Breast epithelium (tissue), 3 donors: ENCODE results near the gene CHRM1.

Experiments used
- CTCF ChIP-seq, 3 donors: fragments of 450-650 bp; IDR thresholded peaks; one replicate each; pipeline ENCODE4 v1.5.1; 2016 to 2017; ENCODE audit warnings: antibody characterized with exemption in 3 of 3, mild to moderate bottlenecking in 3 of 3, moderate library complexity in 3 of 3
- POLR2AphosphoS5 ChIP-seq, 3 donors: sonication (generic); formaldehyde crosslinking; IDR thresholded peaks; one replicate each; pipeline ENCODE4 v1.6.1; 2017; ENCODE audit warnings: antibody characterized with exemption in 3 of 3

DNA sequence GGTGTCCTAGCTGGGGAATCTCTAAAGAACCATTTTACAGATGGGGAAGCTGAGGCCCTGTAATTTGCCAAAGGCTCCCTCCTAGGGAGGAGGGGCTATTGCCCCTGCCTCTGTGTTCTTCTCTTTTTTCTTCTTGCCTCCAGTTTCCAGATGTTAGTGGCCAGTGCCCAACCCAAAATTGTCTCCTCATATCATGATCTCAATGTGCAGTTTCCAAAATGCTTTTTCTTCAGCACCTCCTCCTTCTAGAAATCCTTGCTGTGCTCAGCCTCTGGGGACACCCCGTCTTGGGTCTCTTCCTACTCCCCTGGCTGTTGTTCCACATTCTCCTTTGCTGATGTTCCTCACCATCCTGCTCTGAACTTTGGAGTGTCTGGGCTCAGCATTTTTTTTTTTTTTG lies 9.5 kb upstream of the CHRM1 start:
- TF ChIP-seq CTCF (IDR thresholded peaks at IDR 0.05), result no peak
- TF ChIP-seq POLR2AphosphoS5 (IDR thresholded peaks at IDR 0.05), result no peak
